Calu3 (cell line): ENCODE data around the gene LENEP. TPM values are rescaled to one million over a fixed set of nuclear protein-coding genes. Genes with fewer than 3 reads are reported as not detected.
A peak's percentile ranks its signal among the peaks of the same experiment; 100 is the strongest.

Experiments used
- BruUV-seq: library from RNA; stranded (reverse); fragments of 400-500 nt; replicated peaks from 2 replicates; lab custom pipeline; 2021; lab: Mats Ljungman, UMichigan
- CTCF ChIA-PET: fragments of 300-600 bp; sonication (Branson Sonifier 250); formaldehyde crosslinking; loops from one replicate; lab custom pipeline; 2022; ENCODE audit warnings: antibody characterized with exemption; lab: Charles Lee
- DNase-seq: peaks from one replicate; pipeline ENCODE4 v3.0.0; 2022
- H3K27ac Mint-ChIP-seq: one replicate; pipeline ENCODE4 v1.8.0; 2022; ENCODE audit warnings: mixed read lengths; ENCODE audit not compliant: unreplicated experiment
- H3K27me3 Mint-ChIP-seq: one replicate; pipeline ENCODE4 v1.8.0; 2022; ENCODE audit warnings: mixed read lengths; ENCODE audit not compliant: unreplicated experiment
- H3K36me3 Mint-ChIP-seq: one replicate; pipeline ENCODE4 v1.8.0; 2022; ENCODE audit warnings: mild to moderate bottlenecking, moderate library complexity, mixed read lengths; ENCODE audit not compliant: insufficient read depth, unreplicated experiment
- H3K4me1 Mint-ChIP-seq: one replicate; pipeline ENCODE4 v1.8.0; 2022; ENCODE audit warnings: mild to moderate bottlenecking, low read depth, mixed read lengths; ENCODE audit not compliant: unreplicated experiment
- H3K4me3 Mint-ChIP-seq: one replicate; pipeline ENCODE4 v1.8.0; 2022; ENCODE audit warnings: mild to moderate bottlenecking, low read depth, moderate library complexity, mixed read lengths; ENCODE audit not compliant: unreplicated experiment
- H3K9me3 Mint-ChIP-seq: one replicate; pipeline ENCODE4 v1.8.0; 2022; ENCODE audit warnings: low read depth, mixed read lengths; ENCODE audit not compliant: unreplicated experiment
- intact Hi-C: fragments of 100-400 bp; cut with micrococcal nuclease; formaldehyde crosslinking; loops from one replicate; pipeline ENCODE4 v1.10.0; 2022; ENCODE audit not compliant: unreplicated experiment
- total RNA-seq: library from RNA; stranded (reverse); gene quantifications from 2 replicates; pipeline ENCODE4 v1.2.3, GENCODE V29; 2022
- TF ChIP-seq, protein P1 (sequence below): fragments of 200-600 bp; IDR thresholded peaks from one replicate; pipeline ENCODE4 v1.8.0; 2022; ENCODE audit warnings: antibody characterized with exemption; ENCODE audit not compliant: unreplicated experiment

Gene LENEP
- total RNA-seq, 1 experiment from 2014 or later = 1.1 TPM

DNA sequence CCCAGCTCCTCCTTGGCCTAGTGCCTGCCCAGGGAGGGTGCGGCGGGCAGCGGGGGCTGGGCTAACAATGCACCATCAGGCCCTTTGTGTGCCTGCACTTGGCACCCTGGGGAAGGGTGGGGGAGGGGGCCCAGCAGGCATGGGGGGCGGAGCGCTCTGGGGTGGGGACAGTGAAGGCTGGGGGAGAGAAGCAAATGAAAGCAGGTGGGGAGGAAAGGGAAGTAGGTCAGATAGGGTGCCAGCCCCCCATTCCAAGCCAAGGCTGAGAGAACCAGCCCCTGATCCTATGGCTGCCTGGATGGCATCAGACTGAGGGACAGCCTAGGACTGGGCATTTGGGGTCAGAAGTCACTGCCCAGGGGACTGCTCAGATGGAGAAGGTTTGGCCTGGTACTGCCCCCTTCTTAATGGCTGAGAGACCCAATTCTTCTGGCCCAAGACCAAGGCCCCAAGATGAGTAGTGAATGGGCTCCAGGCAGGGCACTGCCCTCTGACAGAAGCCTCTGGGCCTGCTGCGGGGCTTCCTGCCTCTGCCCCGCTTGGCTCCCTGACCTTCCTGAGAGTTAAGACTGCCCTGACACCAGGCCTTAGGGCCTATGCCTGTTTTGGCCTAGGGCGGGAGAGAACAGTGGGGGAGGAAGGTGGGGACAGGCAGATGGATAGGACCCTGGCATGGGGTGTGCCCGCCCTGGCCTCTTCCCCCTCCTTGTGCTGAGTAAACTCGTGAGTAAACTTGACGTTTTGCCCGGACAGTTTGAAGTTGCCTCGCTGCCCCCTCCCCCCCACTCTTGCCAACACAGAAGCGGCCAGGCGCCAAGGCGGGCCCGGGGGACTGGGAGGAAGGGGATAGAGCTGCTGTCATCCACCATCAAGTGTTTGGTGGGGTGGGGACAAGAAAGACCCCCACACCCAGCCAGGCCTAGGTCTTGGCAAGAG lies 12.0 kb downstream of the LENEP start:
- TF ChIP-seq, protein P1, sequence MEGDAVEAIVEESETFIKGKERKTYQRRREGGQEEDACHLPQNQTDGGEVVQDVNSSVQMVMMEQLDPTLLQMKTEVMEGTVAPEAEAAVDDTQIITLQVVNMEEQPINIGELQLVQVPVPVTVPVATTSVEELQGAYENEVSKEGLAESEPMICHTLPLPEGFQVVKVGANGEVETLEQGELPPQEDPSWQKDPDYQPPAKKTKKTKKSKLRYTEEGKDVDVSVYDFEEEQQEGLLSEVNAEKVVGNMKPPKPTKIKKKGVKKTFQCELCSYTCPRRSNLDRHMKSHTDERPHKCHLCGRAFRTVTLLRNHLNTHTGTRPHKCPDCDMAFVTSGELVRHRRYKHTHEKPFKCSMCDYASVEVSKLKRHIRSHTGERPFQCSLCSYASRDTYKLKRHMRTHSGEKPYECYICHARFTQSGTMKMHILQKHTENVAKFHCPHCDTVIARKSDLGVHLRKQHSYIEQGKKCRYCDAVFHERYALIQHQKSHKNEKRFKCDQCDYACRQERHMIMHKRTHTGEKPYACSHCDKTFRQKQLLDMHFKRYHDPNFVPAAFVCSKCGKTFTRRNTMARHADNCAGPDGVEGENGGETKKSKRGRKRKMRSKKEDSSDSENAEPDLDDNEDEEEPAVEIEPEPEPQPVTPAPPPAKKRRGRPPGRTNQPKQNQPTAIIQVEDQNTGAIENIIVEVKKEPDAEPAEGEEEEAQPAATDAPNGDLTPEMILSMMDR = no peak
- no peaks in the 10 kb centered on the region for H3K9me3 Mint-ChIP-seq
- CTCF ChIA-PET = interaction anchor here (0.5 to 2.6 kb wide), 3 partner anchors 12 to 646 kb away, joined by 3 to 11 read pairs (median 3); no protein-coding TSS in a partner anchor
- peak overlapping the region; percentile 94 for H3K4me3 Mint-ChIP-seq
- no TSS peak for BruUV-seq
- peak overlapping the region; percentile 93 for H3K27ac Mint-ChIP-seq
- peaks cover 36% of the 10 kb centered on the region for H3K4me1 Mint-ChIP-seq
- no peaks in the 10 kb centered on the region for H3K27me3 Mint-ChIP-seq
- intact Hi-C loops = loop anchor here (10.0 kb wide), 1 partner anchor 49 kb away; the partner anchor contains the start of gene ADAM15
- no peak for DNase-seq
- H3K36me3 Mint-ChIP-seq = peaks cover 44% of the 10 kb centered on the region

DNA sequence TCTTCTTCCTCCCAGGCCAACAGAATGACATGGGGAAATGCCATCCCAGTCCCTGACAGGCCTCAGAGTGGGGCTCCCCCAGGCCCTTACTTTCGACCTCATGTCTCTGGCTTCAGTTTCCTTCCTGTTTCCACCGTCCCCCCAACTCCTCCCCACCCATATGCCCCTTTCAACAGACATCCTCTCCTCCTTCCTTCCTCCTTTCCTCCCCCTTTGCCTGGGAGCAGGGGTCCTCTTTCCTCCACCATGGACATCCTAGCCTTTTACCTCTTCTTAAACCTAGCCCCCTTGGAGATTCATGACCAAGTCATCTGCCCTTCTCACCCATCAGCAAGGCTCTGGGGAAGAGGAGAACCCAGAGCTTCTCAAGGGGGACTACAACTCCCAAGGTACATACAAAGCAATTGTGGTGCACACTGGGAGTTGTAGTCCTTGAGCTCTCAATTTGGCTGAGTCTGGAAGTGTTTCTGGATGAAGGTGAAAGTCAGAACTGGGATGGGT lies 13.3 kb downstream of the LENEP start:
- no peak for DNase-seq
- Mint-ChIP-seq H3K4me3 (peak overlapping the region; percentile 94), H3K36me3 (peaks cover 31% of the 10 kb centered on the region), H3K4me1 (peaks cover 34% of the 10 kb centered on the region), H3K27me3 (no peaks in the 10 kb centered on the region), H3K27ac (peak overlapping the region; percentile 18), H3K9me3 (no peaks in the 10 kb centered on the region)
- TF ChIP-seq, protein P1 = no peak
- intact Hi-C loops = loop anchor here (10.0 kb wide), 1 partner anchor 48 kb away; the partner anchor contains the start of gene ADAM15
- BruUV-seq = no TSS peak
- CTCF ChIA-PET = interaction anchor here (1.0 to 2.6 kb wide), 2 partner anchors 10 kb away, joined by 3 to 11 read pairs; no protein-coding TSS in a partner anchor

DNA sequence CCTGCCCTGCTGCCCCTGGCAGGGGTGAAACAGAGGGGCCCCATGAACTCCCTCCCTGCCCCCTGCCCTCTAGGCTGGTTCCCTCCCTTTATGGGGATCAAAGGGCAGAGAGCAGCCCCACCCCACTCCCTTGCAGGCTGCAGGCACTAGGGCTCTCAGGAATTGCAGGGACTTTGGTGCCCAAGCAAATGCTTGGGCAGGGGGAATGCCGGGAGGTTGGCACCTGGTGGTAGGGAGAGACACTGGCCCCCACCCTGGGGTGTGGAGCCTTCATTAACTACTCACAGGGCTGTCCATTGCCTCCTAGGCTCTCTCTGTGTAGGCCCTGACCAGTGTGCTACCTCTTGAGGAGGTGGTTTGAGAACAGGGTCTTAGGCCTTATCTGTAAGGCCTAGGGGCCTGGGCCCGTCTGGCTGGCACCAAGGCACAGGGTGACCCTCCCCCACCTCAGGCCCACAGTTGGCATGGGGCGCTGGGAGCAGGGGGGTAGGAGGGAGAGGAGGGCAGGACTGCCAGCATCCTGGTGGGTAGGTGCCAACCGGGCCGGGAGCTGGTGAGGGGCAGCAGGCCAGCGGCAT lies 14.0 kb downstream of the LENEP start:
- no peak for DNase-seq
- Mint-ChIP-seq H3K27me3 (no peaks in the 10 kb centered on the region), H3K36me3 (peaks cover 24% of the 10 kb centered on the region), H3K9me3 (no peaks in the 10 kb centered on the region), H3K4me3 (no peak overlapping the region), H3K4me1 (peaks cover 34% of the 10 kb centered on the region), H3K27ac (no peak overlapping the region)
- BruUV-seq = no TSS peak
- intact Hi-C loops = loop anchor here (10.0 kb wide), 1 partner anchor 47 kb away; the partner anchor contains the start of gene ADAM15
- TF ChIP-seq, protein P1 = no peak
- CTCF ChIA-PET = interaction anchor here (1.0 to 2.6 kb wide), 2 partner anchors 10 to 11 kb away, joined by 3 to 11 read pairs; no protein-coding TSS in a partner anchor
